Brain microvascular endothelial cell (primary cell): ENCODE measurements around the gene USP37.
"Not testable (repeated sequence)": the region's sequence is repeated elsewhere in the genome, so short reads cannot be mapped to it uniquely, and the experiment has no call there.

ENCODE experiments used
- DNase-seq: peaks from one replicate; pipeline ENCODE4 v3.0.0-alpha.2; 2020
- H3K27ac ChIP-seq: fragments of 250-450 bp; sonication (Bioruptor Pico); 2 replicates; pipeline ENCODE4 v1.5.1; 2020; ENCODE audit warnings: mild to moderate bottlenecking, moderate library complexity
- H3K27me3 ChIP-seq: fragments of 250-450 bp; sonication (Bioruptor Pico); replicated peaks from 2 replicates; pipeline ENCODE4 v1.5.1; 2020; ENCODE audit warnings: mild to moderate bottlenecking
- H3K36me3 ChIP-seq: fragments of 250-450 bp; sonication (Bioruptor Pico); replicated peaks from 2 replicates; pipeline ENCODE4 v1.5.1; 2020; ENCODE audit warnings: mild to moderate bottlenecking
- H3K4me3 ChIP-seq: 2 replicates; pipeline ENCODE4 v1.5.1; 2011; ENCODE audit warnings: low read depth, mild to moderate bottlenecking, control low read depth, low read length, moderate library complexity
- in situ Hi-C: cut with HindIII; loops from 2 replicates; pipeline ENCODE4 v1.10.0; 2017; ENCODE audit warnings: low sequenced_read_pairs, low pct_ligation_motif_present
- TF ChIP-seq, protein P1 (sequence below): IDR thresholded peaks from 2 replicates; pipeline ENCODE4 v1.5.1; 2011; ENCODE audit warnings: low read depth, mild to moderate bottlenecking, moderate library complexity, low read length, control low read depth, inconsistent platforms; ENCODE audit errors: missing control alignments

Gene USP37

DNA sequence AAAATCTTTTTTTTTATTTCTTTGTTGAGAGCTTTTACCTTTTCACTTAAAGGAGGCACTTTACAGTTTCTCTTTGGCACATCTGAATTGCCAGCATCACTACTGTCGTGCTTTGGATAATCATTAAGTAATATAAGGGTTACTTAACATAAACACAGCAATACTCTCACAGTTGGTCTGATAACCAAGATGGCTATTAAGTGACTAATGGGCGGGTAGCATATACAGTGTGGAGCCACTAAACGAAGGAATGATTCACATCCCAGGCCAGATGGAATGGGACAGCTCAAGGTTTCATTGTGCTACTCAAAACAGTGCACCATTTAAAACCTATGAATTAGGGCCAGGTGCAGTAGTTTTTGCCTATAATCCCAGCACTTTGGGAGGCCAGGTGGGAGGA is 28.1 kb downstream of the USP37 start:
- in situ Hi-C loops = no loop called here
- Histone ChIP-seq H3K36me3 (peaks cover 15% of the 10 kb centered on the region), H3K4me3 (no peak overlapping the region), H3K27me3 (no peaks in the 10 kb centered on the region), H3K27ac (no peak overlapping the region)
- DNase-seq = no peak
- TF ChIP-seq, protein P1, sequence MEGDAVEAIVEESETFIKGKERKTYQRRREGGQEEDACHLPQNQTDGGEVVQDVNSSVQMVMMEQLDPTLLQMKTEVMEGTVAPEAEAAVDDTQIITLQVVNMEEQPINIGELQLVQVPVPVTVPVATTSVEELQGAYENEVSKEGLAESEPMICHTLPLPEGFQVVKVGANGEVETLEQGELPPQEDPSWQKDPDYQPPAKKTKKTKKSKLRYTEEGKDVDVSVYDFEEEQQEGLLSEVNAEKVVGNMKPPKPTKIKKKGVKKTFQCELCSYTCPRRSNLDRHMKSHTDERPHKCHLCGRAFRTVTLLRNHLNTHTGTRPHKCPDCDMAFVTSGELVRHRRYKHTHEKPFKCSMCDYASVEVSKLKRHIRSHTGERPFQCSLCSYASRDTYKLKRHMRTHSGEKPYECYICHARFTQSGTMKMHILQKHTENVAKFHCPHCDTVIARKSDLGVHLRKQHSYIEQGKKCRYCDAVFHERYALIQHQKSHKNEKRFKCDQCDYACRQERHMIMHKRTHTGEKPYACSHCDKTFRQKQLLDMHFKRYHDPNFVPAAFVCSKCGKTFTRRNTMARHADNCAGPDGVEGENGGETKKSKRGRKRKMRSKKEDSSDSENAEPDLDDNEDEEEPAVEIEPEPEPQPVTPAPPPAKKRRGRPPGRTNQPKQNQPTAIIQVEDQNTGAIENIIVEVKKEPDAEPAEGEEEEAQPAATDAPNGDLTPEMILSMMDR = no peak

DNA sequence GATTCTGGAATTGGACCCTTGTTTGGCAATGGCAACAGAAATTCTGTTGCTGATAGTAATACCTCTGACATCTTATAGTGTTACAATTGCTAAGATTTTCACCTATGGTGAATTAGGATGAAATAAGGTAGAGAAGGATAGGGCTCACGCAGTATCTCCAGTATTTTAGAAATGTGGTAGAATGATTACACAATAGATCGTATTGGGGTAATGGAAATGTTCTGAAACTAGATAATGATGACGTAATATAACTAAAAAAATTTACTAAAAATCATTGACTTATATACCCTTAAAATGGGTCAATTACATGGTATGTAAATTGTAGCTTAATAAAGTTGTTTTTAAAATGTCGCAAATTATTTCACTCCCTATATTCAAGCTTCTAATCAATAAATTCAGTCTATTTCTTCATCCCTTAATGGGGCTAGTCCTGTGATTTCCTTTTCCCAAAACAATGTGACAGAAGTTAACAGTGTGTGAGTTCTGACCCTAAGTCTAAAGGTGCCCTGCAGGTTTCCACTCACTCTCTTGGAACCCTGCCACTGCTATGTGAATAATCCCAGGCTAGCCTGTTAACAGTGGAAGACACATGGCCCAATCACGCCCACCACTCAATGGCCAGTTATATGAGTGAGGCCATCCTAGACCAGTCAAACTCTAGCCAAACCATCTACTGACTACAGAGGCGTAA is 31.2 kb downstream of the USP37 start:
- DNase-seq = no peak
- H3K27me3 ChIP-seq = no peaks in the 10 kb centered on the region
- no peak overlapping the region for H3K4me3 ChIP-seq
- H3K36me3 ChIP-seq = peaks cover 13% of the 10 kb centered on the region
- in situ Hi-C loops = no loop called here
- H3K27ac ChIP-seq = no peak overlapping the region
- TF ChIP-seq, protein P1 = no peak

DNA sequence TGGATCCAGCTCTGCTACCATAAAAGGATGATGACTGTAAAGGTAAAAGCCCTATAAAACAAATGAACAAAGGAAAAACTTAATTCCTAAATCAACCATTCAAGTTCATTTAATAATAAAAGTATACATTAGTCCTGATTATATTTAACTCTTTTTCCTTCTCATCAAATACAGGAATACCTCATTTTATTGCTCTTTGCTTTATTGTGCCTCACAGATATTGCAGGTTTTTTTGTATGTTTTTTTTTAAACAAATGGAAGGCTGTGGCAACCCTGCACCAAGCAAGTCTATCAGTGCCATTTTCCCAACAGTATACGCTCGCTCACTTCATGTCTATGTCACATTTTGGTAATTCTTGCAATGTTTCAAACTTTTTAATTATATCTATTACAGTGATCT is 38.2 kb downstream of the USP37 start:
- H3K36me3 ChIP-seq = peaks cover 18% of the 10 kb centered on the region
- H3K4me3 ChIP-seq = no peak overlapping the region
- in situ Hi-C loops = no loop called here
- no peaks in the 10 kb centered on the region for H3K27me3 ChIP-seq
- TF ChIP-seq, protein P1 = no peak
- DNase-seq = no peak
- H3K27ac ChIP-seq = no peak overlapping the region

- DNase-seq, in situ Hi-C loops, H3K27me3 ChIP-seq, H3K27ac ChIP-seq, H3K4me3 ChIP-seq: not testable (repeated sequence)
- peaks cover 18% of the 10 kb centered on the region for H3K36me3 ChIP-seq
These were observed 39.7 kb downstream of the USP37 start for GRCh38 chr2:218528409-218528808.

DNA sequence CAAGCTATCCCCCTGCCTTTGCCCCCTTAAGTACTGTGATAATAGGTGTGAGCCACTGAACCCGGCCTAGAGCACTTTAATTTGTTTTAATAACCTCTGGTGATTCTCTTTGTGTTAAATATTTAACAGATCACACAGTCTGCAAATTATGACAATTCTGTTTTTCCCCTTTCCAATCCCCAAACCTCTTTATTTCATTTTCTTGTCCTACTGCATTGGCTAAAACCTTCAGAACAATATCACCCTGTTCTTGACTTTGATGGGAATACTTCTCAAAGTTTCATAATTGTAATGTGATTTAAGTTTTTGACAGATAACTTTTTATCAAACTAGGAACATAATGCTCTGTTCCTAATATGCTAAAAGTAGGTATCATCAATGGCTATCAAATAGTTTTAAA is 44.5 kb downstream of the USP37 start:
- TF ChIP-seq, protein P1 = no peak
- H3K27me3 ChIP-seq = no peaks in the 10 kb centered on the region
- H3K4me3 ChIP-seq = no peak overlapping the region
- DNase-seq = no peak
- in situ Hi-C loops = no loop called here
- H3K27ac ChIP-seq = no peak overlapping the region
- H3K36me3 ChIP-seq = peaks cover 11% of the 10 kb centered on the region

- no peaks in the 10 kb centered on the region for H3K27me3 ChIP-seq
- in situ Hi-C loops = no loop called here
- H3K36me3 ChIP-seq = no peaks in the 10 kb centered on the region
- H3K4me3 ChIP-seq = no peak overlapping the region
- TF ChIP-seq, protein P1 = no peak
- no peak for DNase-seq
- no peak overlapping the region for H3K27ac ChIP-seq
These were observed 49.3 kb downstream of the USP37 start for GRCh38 chr2:218518876-218519275.
